OCI-LY1 (cell line): ENCODE measurements around the gene POLR3E.

Experiments used
- EZH2 ChIP-seq: fragments of 200-600 bp; sonication (generic), shearing (Covaris generic); IDR thresholded peaks from 2 replicates; pipeline ENCODE4 v1.8.0; 2017; ENCODE audit warnings: borderline replicate concordance, mixed run types, mild to moderate bottlenecking, antibody characterized with exemption, low read length, moderate library complexity, mixed read lengths
- TF ChIP-seq, protein P1 (sequence below): fragments of 200-600 bp; sonication (generic), shearing (Covaris generic); IDR thresholded peaks from 2 replicates; pipeline ENCODE4 v1.5.1; 2017; ENCODE audit warnings: mild to moderate bottlenecking, antibody characterized with exemption, low read length, moderate library complexity, mixed read lengths

DNA sequence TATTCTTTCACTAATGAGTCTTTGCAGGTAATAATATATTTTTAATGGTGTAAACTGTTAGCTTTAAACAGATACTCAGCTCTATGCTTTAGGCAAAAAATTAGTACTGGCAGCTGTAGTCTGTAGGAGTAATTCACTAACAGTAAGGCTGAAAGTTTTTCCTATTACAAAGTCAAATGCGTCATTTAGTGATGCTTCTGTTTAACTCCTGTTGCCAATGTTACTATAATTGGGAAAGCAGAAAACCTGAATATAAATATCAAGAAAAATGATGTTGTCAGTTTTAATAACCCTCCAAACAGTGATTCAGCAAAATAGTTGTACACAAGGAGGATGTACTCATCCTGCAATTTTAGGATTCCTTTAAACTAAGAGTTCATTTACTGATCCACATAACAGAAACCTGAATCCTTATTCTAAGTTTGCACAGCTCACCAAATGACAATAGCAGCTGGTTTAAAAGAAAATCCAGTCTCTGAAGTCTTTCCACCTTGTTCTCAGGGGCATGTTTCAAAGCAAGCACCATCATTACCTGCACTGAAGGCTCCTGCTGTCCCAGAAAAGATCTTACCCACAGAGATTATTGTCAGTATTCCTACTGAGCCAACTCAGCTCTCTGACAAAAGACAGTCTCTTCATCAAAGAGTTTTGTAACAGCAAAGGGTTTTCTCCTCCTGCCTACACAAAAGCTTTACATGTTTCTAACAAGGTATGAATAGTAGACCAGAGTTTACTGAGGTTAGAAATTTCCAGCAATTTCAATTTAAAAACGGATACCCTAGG lies 73.0 kb downstream of the POLR3E start:
- TF ChIP-seq EZH2, result no peak
- TF ChIP-seq, protein P1, sequence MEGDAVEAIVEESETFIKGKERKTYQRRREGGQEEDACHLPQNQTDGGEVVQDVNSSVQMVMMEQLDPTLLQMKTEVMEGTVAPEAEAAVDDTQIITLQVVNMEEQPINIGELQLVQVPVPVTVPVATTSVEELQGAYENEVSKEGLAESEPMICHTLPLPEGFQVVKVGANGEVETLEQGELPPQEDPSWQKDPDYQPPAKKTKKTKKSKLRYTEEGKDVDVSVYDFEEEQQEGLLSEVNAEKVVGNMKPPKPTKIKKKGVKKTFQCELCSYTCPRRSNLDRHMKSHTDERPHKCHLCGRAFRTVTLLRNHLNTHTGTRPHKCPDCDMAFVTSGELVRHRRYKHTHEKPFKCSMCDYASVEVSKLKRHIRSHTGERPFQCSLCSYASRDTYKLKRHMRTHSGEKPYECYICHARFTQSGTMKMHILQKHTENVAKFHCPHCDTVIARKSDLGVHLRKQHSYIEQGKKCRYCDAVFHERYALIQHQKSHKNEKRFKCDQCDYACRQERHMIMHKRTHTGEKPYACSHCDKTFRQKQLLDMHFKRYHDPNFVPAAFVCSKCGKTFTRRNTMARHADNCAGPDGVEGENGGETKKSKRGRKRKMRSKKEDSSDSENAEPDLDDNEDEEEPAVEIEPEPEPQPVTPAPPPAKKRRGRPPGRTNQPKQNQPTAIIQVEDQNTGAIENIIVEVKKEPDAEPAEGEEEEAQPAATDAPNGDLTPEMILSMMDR, result no peak
